VCaP (cell line): Measurements from ENCODE around the gene CYP2C19.

Experiments used
- H3K27ac ChIP-seq: fragments of 450-650 bp; 2 replicates; pipeline ENCODE4 v1.5.1; 2017
- CTCF ChIP-seq: fragments of 450-650 bp; conservative IDR thresholded peaks from 2 replicates; pipeline ENCODE4 v1.5.1; 2017; ENCODE audit warnings: mild to moderate bottlenecking, moderate library complexity

Gene CYP2C19

GRCh38 chr10:94762393-94762792 lies at the start of gene CYP2C19:
CYP2C19 (plus strand) TSS chr10:94762681; CDS start chr10:94762706, 25 bp downstream.
- no peak within 1 kb of the TSS for H3K27ac ChIP-seq
- no peak for TF ChIP-seq CTCF

GRCh38 chr10:94725871-94726270 lies 36.6 kb upstream of the CYP2C19 start:
- TF ChIP-seq CTCF, result no peak
- H3K27ac ChIP-seq, result no peak overlapping the region

GRCh38 chr10:94735197-94735596 lies 27.3 kb upstream of the CYP2C19 start:
- no peak overlapping the region for H3K27ac ChIP-seq
- no peak for TF ChIP-seq CTCF

GRCh38 chr10:94738588-94738987 lies 23.9 kb upstream of the CYP2C19 start:
- H3K27ac ChIP-seq, result no peak overlapping the region
- TF ChIP-seq CTCF, result no peak

- no peak overlapping the region for H3K27ac ChIP-seq
- no peak for TF ChIP-seq CTCF
Observed at GRCh38 chr10:94747137-94747536, 15.3 kb upstream of the CYP2C19 start.

GRCh38 chr10:94747838-94748237 lies 14.6 kb upstream of the CYP2C19 start:
- H3K27ac ChIP-seq, result no peak overlapping the region
- TF ChIP-seq CTCF, result no peak

- TF ChIP-seq CTCF, result no peak
- H3K27ac ChIP-seq, result no peak overlapping the region
Observed at GRCh38 chr10:94757916-94758315, 4.6 kb upstream of the CYP2C19 start.
